K562 (cell line): ENCODE measurements around the gene NRXN3. TPM values are rescaled to one million over a fixed set of nuclear protein-coding genes. Genes with fewer than 3 reads are reported as not detected.

Source experiments
- ATAC-seq: fragments of 200-7000 bp; cut with Tn5 transposase; 3 replicates; pipeline ENCODE4 v1.9.1; 2020; ENCODE audit warnings: moderate library complexity
- BruUV-seq: library from RNA; stranded (reverse); fragments of 400-500 nt; replicated peaks from 2 replicates; lab custom pipeline; 2021; lab: Mats Ljungman, UMichigan
- CTCF ChIA-PET: fragments of 300-600 bp; formaldehyde crosslinking; extraction: SDS; loops from one replicate; lab custom pipeline; 2021; ENCODE audit warnings: low intra/inter-chr PET ratio; lab: Yijun Ruan, JAX
- POLR2A ChIA-PET: fragments of 300-600, 350-650 bp; sonication (Branson Sonifier 250); formaldehyde crosslinking; extraction: SDS; loops from one replicate; lab custom pipeline; 2021; ENCODE audit warnings: antibody characterized with exemption, inconsistent platforms; lab: Yijun Ruan, JAX
- DNase-seq, 4 experiments: peaks; one replicate each; pipeline versions ENCODE4 v3.0.0 to v3.0.0-alpha.2; 2011 to 2018; ENCODE audit warnings: low spot score in 3 of 4, mixed read lengths in 3 of 4; ENCODE audit errors: extremely low read depth in 1 of 4
- FAIRE-seq: peaks from 2 replicates; lab custom pipeline; 2011; peaks lifted over from hg19 to GRCh38; lab: Jason Lieb, UNC
- H2AFZ ChIP-seq: 2 replicates; pipeline ENCODE4 v1.6.0; 2011; ENCODE audit warnings: low read depth, low read length, control low read depth, inconsistent platforms
- H3K27ac ChIP-seq: fragments of 200-600 bp; 3 replicates; pipeline ENCODE4 v1.8.0; 2011; ENCODE audit warnings: low read depth, mild to moderate bottlenecking, control low read depth, inconsistent platforms, low read length, moderate library complexity, mixed read lengths; ENCODE audit errors: extremely low read depth
- H3K27me3 ChIP-seq, 2 experiments: fragments of 300-600 bp in 1 of 2; 2 replicates in 1 of 2; 3 replicates in 1 of 2; pipeline versions ENCODE4 v1.6.0 to v1.8.0; 2011; ENCODE audit warnings: inconsistent platforms in 2 of 2, low read length in 2 of 2, mild to moderate bottlenecking in 1 of 2, mixed read lengths in 1 of 2, moderate library complexity in 1 of 2; ENCODE audit not compliant: control insufficient read depth in 2 of 2, insufficient read depth in 2 of 2
- H3K36me3 ChIP-seq: fragments of 300-600 bp; 3 replicates; pipeline ENCODE4 v1.8.0; 2011; ENCODE audit warnings: mild to moderate bottlenecking, low read length, inconsistent platforms; ENCODE audit not compliant: control insufficient read depth, insufficient read depth
- H3K4me1 ChIP-seq, 2 experiments: fragments of 200-600 bp in 1 of 2; replicated peaks in 1 of 2; 2 replicates in 1 of 2; 3 replicates in 1 of 2; pipeline versions ENCODE4 v1.5.1 to v1.8.0; 2011; ENCODE audit warnings: inconsistent platforms in 2 of 2, low read length in 2 of 2, mild to moderate bottlenecking in 1 of 2, mixed read lengths in 1 of 2, moderate library complexity in 1 of 2; ENCODE audit not compliant: control insufficient read depth in 2 of 2, insufficient read depth in 2 of 2
- H3K4me2 ChIP-seq: 2 replicates; pipeline ENCODE4 v1.6.1; 2011; ENCODE audit warnings: low read length, control low read depth, inconsistent platforms, mixed read lengths; ENCODE audit not compliant: insufficient read depth
- H3K4me3 ChIP-seq: fragments of 200-600 bp; sonication (generic), shearing (Covaris generic); 2 replicates; pipeline ENCODE4 v1.5.1; 2016; ENCODE audit warnings: control low read depth, inconsistent platforms
- H3K79me2 ChIP-seq: fragments of 200-600 bp; 3 replicates; pipeline ENCODE4 v1.8.0; 2011; ENCODE audit warnings: low read length, inconsistent platforms; ENCODE audit not compliant: control insufficient read depth, insufficient read depth
- H3K9ac ChIP-seq, 2 experiments: 2 replicates each; pipeline versions ENCODE4 v1.6.0 to v1.6.1; 2011; ENCODE audit warnings: low read depth in 2 of 2, low read length in 2 of 2, control low read depth in 1 of 2, inconsistent platforms in 1 of 2, mild to moderate bottlenecking in 1 of 2, mixed read lengths in 1 of 2; ENCODE audit not compliant: insufficient read depth in 1 of 2
- H3K9me1 ChIP-seq: one replicate; pipeline ENCODE4 v1.6.0; 2011; ENCODE audit warnings: inconsistent platforms, mild to moderate bottlenecking, low read length, moderate library complexity; ENCODE audit not compliant: control insufficient read depth, insufficient read depth
- H3K9me3 ChIP-seq: replicated peaks from 2 replicates; pipeline ENCODE4 v1.5.1; 2011; ENCODE audit warnings: low read depth, low read length, inconsistent platforms; ENCODE audit not compliant: control insufficient read depth, insufficient read depth
- H4K20me1 ChIP-seq: replicated peaks from 2 replicates; pipeline ENCODE4 v1.6.1; 2011; ENCODE audit warnings: low read length, inconsistent platforms, mixed read lengths; ENCODE audit not compliant: control insufficient read depth, insufficient read depth
- AFF1 ChIP-seq, 2 experiments: fragments of 450-650 bp; IDR thresholded peaks; 2 replicates each; pipeline ENCODE4 v1.6.1; 2018; ENCODE audit warnings: mild to moderate bottlenecking in 2 of 2, low read depth in 1 of 2; ENCODE audit not compliant: partially characterized antibody in 2 of 2
- CREM ChIP-seq: IDR thresholded peaks from 2 replicates; pipeline ENCODE4 v1.6.1; 2014; ENCODE audit warnings: antibody characterized with exemption, low read depth
- PHF21A ChIP-seq: fragments of 450-650 bp; IDR thresholded peaks from 2 replicates; pipeline ENCODE4 v1.6.1; 2017; ENCODE audit warnings: low read depth, borderline replicate concordance
- POLR2B ChIP-seq: fragments of 450-650 bp; IDR thresholded peaks from 2 replicates; pipeline ENCODE4 v1.6.1; 2018; ENCODE audit warnings: low read depth; ENCODE audit not compliant: partially characterized antibody
- SRF ChIP-seq, 2 experiments: fragments of 250-450, 450-650 bp in 1 of 2; sonication (Bioruptor Pico) in 1 of 2; sonication (generic) in 1 of 2; formaldehyde crosslinking; IDR thresholded peaks; 2 replicates each; pipeline versions ENCODE4 v1.5.0 to v1.5.1; 2020 to 2022; ENCODE audit warnings: mild to moderate bottlenecking in 1 of 2, missing genetic modification reagents in 1 of 2
- STAT5B ChIP-seq: fragments of 250-450 bp; sonication (Bioruptor Pico); IDR thresholded peaks from 2 replicates; pipeline ENCODE4 v1.8.0; 2021; ENCODE audit warnings: mild to moderate bottlenecking, inconsistent platforms
- ZNF121 ChIP-seq: sonication (generic); formaldehyde crosslinking; conservative IDR thresholded peaks from 2 replicates; pipeline ENCODE4 v1.8.0; 2022; ENCODE audit warnings: missing genetic modification reagents
- ZNF639 ChIP-seq, 2 experiments: fragments of 200-800 bp in 1 of 2; sonication (Bioruptor generic) in 1 of 2; sonication (generic) in 1 of 2; formaldehyde crosslinking in 1 of 2; IDR thresholded peaks in 1 of 2; conservative IDR thresholded peaks in 1 of 2; 2 replicates each; pipeline versions ENCODE4 v1.5.0 to v1.6.1; 2016 to 2020; ENCODE audit warnings: missing compliant biosample characterization in 1 of 2, missing genetic modification characterization in 1 of 2, missing genetic modification reagents in 1 of 2
- WGBS: fragments of 100-300 bp; shearing (Covaris generic); methylation state at CpG from one replicate; pipeline ENCODE4 v1.1.6; 2016; ENCODE audit warnings: low coverage, mixed read lengths; ENCODE audit not compliant: insufficient coverage; ENCODE audit errors: missing lambda C conversion rate; 5-methylcytosine and 5-hydroxymethylcytosine counted together
- in situ Hi-C: fragments of 300-500 bp; cut with MboI; formaldehyde crosslinking; loops from 4 replicates; pipeline ENCODE4 v1.15.0; 2018; ENCODE audit warnings: inconsistent platforms, mixed read lengths
- intact Hi-C: fragments of 100-400 bp; cut with micrococcal nuclease; formaldehyde crosslinking; loops from 2 replicates; pipeline ENCODE4 v1.14.2; 2022
- polyA plus RNA-seq, 8 experiments: library from polyadenylated mRNA; depleted of rRNA in 4 of 8; stranded (reverse) in 5 of 8; unstranded in 3 of 8; fragments of >200 nt; fragmentation: Nextera tagmentation in 2 of 8; fragmentation: Illumina TruSeq in 1 of 8; extraction: Ambion mirVana in 2 of 8; extraction: Trizol in 1 of 8; gene quantifications; 2 replicates each; pipeline versions ENCODE4 v1.2.1 to v1.2.3, GENCODE V29; 2011 to 2014; ENCODE audit warnings: inconsistent platforms in 1 of 8, missing spikeins in 1 of 8
- total RNA-seq, 7 experiments: library from RNA; depleted of rRNA in 6 of 7; stranded (reverse); fragments of >200 nt in 6 of 7; fragmentation: Illumina TruSeq in 2 of 7; extraction: Trizol in 2 of 7; gene quantifications; 2 replicates each; pipeline versions ENCODE4 v1.2.1 to v1.2.3, GENCODE V29; 2011 to 2021; ENCODE audit warnings: low replicate concordance in 1 of 7
- TF ChIP-seq, protein P1 (sequence below): sonication (generic); formaldehyde crosslinking; IDR thresholded peaks from 2 replicates; pipeline ENCODE4 v1.8.1; 2022; ENCODE audit warnings: missing genetic modification reagents
- TF ChIP-seq, protein P2 (sequence below): sonication (generic); formaldehyde crosslinking; IDR thresholded peaks from 2 replicates; pipeline ENCODE4 v1.8.0; 2022; ENCODE audit warnings: missing genetic modification reagents, mild to moderate bottlenecking, borderline replicate concordance
- TF ChIP-seq, protein P3 (sequence below): fragments of 250-450 bp; sonication (Bioruptor Pico); IDR thresholded peaks from 2 replicates; pipeline ENCODE4 v1.5.0; 2020; ENCODE audit warnings: mild to moderate bottlenecking, borderline replicate concordance

The NRXN3 gene
- total and polyA plus RNA-seq, 9 of the 15 experiments (the other 6 are each of a cell fraction or from before 2014, with no cell fraction given) = 0.09 TPM; not detected in 8

DNA sequence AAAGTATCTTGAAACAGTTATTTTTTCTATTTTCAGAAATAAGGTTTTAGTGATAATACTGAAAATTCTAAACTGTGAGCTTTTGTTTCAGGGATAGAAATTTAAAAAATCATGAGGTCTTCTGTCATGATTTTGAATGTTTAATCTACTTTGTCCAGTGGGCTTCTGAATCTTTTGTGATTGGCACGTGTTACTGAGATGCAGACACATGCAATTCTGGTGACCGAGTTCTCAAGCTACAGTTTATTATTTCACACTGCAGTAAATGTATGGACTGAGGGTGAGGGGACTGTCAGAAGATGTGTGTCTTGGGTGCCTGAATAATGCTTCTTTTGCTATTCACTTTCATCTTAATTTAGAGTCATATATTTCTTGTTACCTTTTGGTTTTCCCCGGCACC lies 1262.5 kb downstream of the NRXN3 start:
- ChIA-PET CTCF (no interaction called here), POLR2A (interaction anchor here (0.5 kb wide), 1 partner anchor 52 kb away, joined by 3 read pairs; no protein-coding TSS in a partner anchor)
- H3K27me3 ChIP-seq = no peaks in the 10 kb centered on the region
- H3K9me1 ChIP-seq = no peaks in the 10 kb centered on the region
- WGBS = 0% methylated on average over 3 of the region's 3 CpGs
- no peak overlapping the region for H3K4me2 ChIP-seq
- no peak overlapping the region for H2AFZ ChIP-seq
- H3K36me3 ChIP-seq = no peaks in the 10 kb centered on the region
- H3K4me3 ChIP-seq = no peak overlapping the region
- in situ Hi-C loops = no loop called here
- no TSS peak for BruUV-seq
- ATAC-seq (no peak), DNase-seq (no peak), FAIRE-seq (no peak)
- H3K9me3 ChIP-seq = no peaks in the 10 kb centered on the region
- intact Hi-C loops = no loop called here
- no peak overlapping the region for H3K9ac ChIP-seq
- H3K79me2 ChIP-seq = no peaks in the 10 kb centered on the region
- no peaks in the 10 kb centered on the region for H4K20me1 ChIP-seq
- H3K27ac ChIP-seq = no peak overlapping the region
- H3K4me1 ChIP-seq = no peaks in the 10 kb centered on the region
- TF ChIP-seq PHF21A (no peak), SRF (CRISPR knock-in tag; IDR thresholded peaks at IDR 0.05) (no peak), STAT5B (CRISPR knock-in tag) (no peak), ZNF121 (no peak), CREM (no peak), ZNF639 (CRISPR knock-in tag; conservative IDR thresholded peaks at IDR 0.05 in 1 of 2, IDR thresholded peaks at IDR 0.05 in 1 of 2) (no peak), POLR2B (no peak), AFF1 (IDR thresholded peaks at IDR 0.05; ENCODE audit: low read depth in 1 of 2, partially characterized antibody in 2 of 2) (no peak)
- TF ChIP-seq, protein P1, sequence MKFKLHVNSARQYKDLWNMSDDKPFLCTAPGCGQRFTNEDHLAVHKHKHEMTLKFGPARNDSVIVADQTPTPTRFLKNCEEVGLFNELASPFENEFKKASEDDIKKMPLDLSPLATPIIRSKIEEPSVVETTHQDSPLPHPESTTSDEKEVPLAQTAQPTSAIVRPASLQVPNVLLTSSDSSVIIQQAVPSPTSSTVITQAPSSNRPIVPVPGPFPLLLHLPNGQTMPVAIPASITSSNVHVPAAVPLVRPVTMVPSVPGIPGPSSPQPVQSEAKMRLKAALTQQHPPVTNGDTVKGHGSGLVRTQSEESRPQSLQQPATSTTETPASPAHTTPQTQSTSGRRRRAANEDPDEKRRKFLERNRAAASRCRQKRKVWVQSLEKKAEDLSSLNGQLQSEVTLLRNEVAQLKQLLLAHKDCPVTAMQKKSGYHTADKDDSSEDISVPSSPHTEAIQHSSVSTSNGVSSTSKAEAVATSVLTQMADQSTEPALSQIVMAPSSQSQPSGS (CRISPR knock-in tag) = no peak
- TF ChIP-seq, protein P2, sequence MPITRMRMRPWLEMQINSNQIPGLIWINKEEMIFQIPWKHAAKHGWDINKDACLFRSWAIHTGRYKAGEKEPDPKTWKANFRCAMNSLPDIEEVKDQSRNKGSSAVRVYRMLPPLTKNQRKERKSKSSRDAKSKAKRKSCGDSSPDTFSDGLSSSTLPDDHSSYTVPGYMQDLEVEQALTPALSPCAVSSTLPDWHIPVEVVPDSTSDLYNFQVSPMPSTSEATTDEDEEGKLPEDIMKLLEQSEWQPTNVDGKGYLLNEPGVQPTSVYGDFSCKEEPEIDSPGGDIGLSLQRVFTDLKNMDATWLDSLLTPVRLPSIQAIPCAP (CRISPR knock-in tag) = no peak
- TF ChIP-seq, protein P3, sequence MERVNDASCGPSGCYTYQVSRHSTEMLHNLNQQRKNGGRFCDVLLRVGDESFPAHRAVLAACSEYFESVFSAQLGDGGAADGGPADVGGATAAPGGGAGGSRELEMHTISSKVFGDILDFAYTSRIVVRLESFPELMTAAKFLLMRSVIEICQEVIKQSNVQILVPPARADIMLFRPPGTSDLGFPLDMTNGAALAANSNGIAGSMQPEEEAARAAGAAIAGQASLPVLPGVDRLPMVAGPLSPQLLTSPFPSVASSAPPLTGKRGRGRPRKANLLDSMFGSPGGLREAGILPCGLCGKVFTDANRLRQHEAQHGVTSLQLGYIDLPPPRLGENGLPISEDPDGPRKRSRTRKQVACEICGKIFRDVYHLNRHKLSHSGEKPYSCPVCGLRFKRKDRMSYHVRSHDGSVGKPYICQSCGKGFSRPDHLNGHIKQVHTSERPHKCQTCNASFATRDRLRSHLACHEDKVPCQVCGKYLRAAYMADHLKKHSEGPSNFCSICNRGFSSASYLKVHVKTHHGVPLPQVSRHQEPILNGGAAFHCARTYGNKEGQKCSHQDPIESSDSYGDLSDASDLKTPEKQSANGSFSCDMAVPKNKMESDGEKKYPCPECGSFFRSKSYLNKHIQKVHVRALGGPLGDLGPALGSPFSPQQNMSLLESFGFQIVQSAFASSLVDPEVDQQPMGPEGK = no peak
